HepG2 (cell line): ENCODE results near the gene XRCC1. TPM values are rescaled to one million over a fixed set of nuclear protein-coding genes. Genes with fewer than 3 reads are reported as not detected.

Experiments
- ADNP ChIP-seq: sonication (generic); formaldehyde crosslinking; IDR thresholded peaks from 2 replicates; pipeline ENCODE4 v1.4.0; 2020; ENCODE audit warnings: missing genetic modification reagents
- ARHGAP35 ChIP-seq: sonication (generic); formaldehyde crosslinking; IDR thresholded peaks from 2 replicates; pipeline ENCODE4 v1.9.0; 2022; ENCODE audit warnings: mild to moderate bottlenecking, inconsistent platforms, moderate library complexity, missing genetic modification reagents, borderline replicate concordance
- ATF5 ChIP-seq: sonication (generic); formaldehyde crosslinking; IDR thresholded peaks from 2 replicates; pipeline ENCODE4 v1.4.0; 2020; ENCODE audit warnings: mild to moderate bottlenecking, low read depth, missing genetic modification reagents
- DMAP1 ChIP-seq: IDR thresholded peaks from 2 replicates; pipeline ENCODE4 v1.6.1; 2016
- EED ChIP-seq: sonication (generic); formaldehyde crosslinking; IDR thresholded peaks from 2 replicates; pipeline ENCODE4 v1.5.0; 2020; ENCODE audit warnings: mild to moderate bottlenecking, missing genetic modification reagents
- IRX3 ChIP-seq: sonication (generic); formaldehyde crosslinking; IDR thresholded peaks from 2 replicates; pipeline ENCODE4 v1.8.1; 2023; ENCODE audit warnings: mild to moderate bottlenecking, low read depth, missing genetic modification reagents, borderline replicate concordance
- MXD3 ChIP-seq: IDR thresholded peaks from 2 replicates; pipeline ENCODE4 v1.6.1; 2016; ENCODE audit warnings: mild to moderate bottlenecking, missing biosample characterization, missing genetic modification reagents
- NONO ChIP-seq, 2 experiments: fragments of 450-650 bp in 1 of 2; sonication (generic) in 1 of 2; formaldehyde crosslinking in 1 of 2; IDR thresholded peaks in 1 of 2; conservative IDR thresholded peaks in 1 of 2; 2 replicates each; pipeline versions ENCODE4 v1.6.1 to v1.8.0; 2017 to 2022; ENCODE audit warnings: mild to moderate bottlenecking in 1 of 2, missing genetic modification reagents in 1 of 2, moderate library complexity in 1 of 2
- XRCC5 ChIP-seq: fragments of 200-400 bp; formaldehyde crosslinking; optimal IDR thresholded peaks from 2 replicates; pipeline ENCODE3; 2017; ENCODE audit warnings: mild to moderate bottlenecking, low read length
- ZBTB21 ChIP-seq: sonication (generic); formaldehyde crosslinking; IDR thresholded peaks from 2 replicates; pipeline ENCODE4 v1.4.0; 2020; ENCODE audit warnings: missing genetic modification reagents
- ZBTB3 ChIP-seq: sonication (generic); formaldehyde crosslinking; IDR thresholded peaks from 2 replicates; pipeline ENCODE4 v1.4.0; 2020; ENCODE audit warnings: low read depth, mild to moderate bottlenecking, moderate library complexity, missing genetic modification reagents, borderline replicate concordance
- ZNF580 ChIP-seq: IDR thresholded peaks from 2 replicates; pipeline ENCODE4 v1.6.1; 2016; ENCODE audit warnings: low read depth, borderline replicate concordance
- ZNF839 ChIP-seq: sonication (generic); formaldehyde crosslinking; IDR thresholded peaks from 2 replicates; pipeline ENCODE4 v1.4.0; 2020; ENCODE audit warnings: missing genetic modification reagents, mild to moderate bottlenecking, borderline replicate concordance
- ZNF879 ChIP-seq: sonication (generic); formaldehyde crosslinking; IDR thresholded peaks from 2 replicates; pipeline ENCODE4 v1.8.1; 2023; ENCODE audit warnings: missing genetic modification reagents
- polyA plus RNA-seq, 8 experiments: library from polyadenylated mRNA; depleted of rRNA in 3 of 8; stranded (reverse) in 7 of 8; unstranded in 1 of 8; fragments of >200 nt; fragmentation: Illumina TruSeq in 4 of 8; extraction: Trizol in 4 of 8; gene quantifications; 2 replicates each; pipeline versions ENCODE4 v1.2.1 to v1.2.3, GENCODE V29; 2011 to 2016; ENCODE audit warnings: low read depth in 4 of 8, missing spikeins in 1 of 8, mixed read lengths in 1 of 8; ENCODE audit not compliant: insufficient read depth in 1 of 8
- total RNA-seq, 5 experiments: library from RNA; depleted of rRNA; stranded (reverse); fragments of >200 nt; fragmentation: Illumina TruSeq; extraction: Trizol; gene quantifications; 2 replicates each; pipeline ENCODE4 v1.2.3, GENCODE V29; 2016; ENCODE audit warnings: low read depth in 1 of 5
- TF ChIP-seq, protein P1 (sequence below): sonication (generic); formaldehyde crosslinking; IDR thresholded peaks from 2 replicates; pipeline ENCODE4 v1.4.0; 2020; ENCODE audit warnings: mild to moderate bottlenecking, missing genetic modification reagents
- TF ChIP-seq, protein P2 (sequence below): sonication (generic); formaldehyde crosslinking; IDR thresholded peaks from 2 replicates; pipeline ENCODE4 v1.4.0; 2020; ENCODE audit warnings: missing genetic modification reagents, borderline replicate concordance

Gene XRCC1
- total and polyA plus RNA-seq, 2 of the 13 experiments (the other 11 are each of a cell fraction or from before 2014, with no cell fraction given), result 24.7 to 26.3 TPM

- TF ChIP-seq, protein P1, sequence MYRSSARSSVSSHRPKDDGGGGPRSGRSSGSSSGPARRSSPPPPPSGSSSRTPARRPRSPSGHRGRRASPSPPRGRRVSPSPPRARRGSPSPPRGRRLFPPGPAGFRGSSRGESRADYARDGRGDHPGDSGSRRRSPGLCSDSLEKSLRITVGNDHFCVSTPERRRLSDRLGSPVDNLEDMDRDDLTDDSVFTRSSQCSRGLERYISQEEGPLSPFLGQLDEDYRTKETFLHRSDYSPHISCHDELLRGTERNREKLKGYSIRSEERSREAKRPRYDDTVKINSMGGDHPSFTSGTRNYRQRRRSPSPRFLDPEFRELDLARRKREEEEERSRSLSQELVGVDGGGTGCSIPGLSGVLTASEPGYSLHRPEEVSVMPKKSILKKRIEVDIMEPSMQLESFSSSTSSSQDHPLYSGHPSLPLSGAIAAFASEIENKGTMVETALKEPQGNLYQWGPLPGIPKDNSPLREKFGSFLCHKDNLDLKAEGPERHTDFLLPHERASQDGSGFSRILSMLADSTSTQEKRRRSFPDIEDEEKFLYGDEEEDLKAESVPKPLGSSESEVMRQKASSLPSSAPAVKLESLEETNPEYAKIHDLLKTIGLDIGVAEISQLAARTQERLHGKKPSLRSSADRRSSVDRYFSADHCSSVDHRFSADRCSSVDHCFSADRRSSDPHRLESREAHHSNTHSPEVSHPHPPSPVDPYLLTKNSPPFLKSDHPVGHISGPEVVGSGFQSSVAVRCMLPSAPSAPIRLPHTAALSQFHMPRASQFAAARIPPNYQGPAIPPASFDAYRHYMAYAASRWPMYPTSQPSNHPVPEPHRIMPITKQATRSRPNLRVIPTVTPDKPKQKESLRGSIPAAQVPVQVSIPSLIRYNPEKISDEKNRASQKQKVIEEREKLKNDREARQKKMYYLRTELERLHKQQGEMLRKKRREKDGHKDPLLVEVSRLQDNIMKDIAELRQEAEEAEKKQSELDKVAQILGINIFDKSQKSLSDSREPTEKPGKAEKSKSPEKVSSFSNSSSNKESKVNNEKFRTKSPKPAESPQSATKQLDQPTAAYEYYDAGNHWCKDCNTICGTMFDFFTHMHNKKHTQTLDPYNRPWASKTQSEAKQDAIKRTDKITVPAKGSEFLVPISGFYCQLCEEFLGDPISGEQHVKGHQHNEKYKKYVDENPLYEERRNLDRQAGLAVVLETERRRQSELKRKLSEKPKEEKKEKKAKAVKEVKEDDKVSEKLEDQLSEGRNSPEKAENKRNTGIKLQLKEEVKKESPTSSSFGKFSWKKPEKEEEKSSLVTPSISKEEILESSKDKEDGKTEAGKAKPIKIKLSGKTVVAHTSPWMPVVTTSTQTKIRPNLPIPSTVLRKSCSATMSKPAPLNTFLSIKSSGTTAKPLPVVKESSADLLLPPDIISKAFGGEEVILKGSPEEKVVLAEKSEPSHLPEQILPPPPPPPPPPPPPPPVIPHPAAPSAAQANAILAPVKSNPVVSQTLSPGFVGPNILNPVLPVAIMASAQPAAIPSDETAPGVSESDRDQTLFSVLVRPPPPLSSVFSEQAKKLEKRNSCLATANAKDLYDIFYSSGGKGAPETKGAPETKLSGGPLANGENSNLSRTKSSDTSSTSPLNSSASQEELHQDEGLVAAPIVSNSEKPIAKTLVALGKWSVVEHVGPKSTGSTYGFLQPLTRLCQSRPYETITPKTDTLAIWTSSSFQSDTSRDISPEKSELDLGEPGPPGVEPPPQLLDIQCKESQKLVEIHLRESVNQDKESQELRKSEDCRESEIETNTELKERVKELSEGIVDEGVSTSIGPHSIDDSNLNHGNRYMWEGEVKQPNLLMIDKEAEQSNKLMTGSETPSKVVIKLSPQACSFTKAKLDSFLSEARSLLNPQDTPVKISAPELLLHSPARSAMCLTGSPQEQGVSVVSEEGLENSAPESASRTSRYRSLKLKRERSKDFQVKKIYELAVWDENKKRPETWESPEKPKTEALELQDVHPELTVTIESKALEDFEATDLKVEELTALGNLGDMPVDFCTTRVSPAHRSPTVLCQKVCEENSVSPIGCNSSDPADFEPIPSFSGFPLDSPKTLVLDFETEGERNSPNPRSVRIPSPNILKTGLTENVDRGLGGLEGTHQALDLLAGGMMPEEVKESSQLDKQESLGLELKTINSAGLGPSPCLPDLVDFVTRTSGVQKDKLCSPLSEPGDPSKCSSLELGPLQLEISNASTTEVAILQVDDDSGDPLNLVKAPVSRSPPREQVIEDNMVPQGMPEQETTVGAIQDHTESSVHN (CRISPR knock-in tag), result no peak
- peak; percentile 83; the same call in 1 of the 2 replicates for TF ChIP-seq MXD3 (CRISPR knock-in tag)
- TF ChIP-seq, protein P2, sequence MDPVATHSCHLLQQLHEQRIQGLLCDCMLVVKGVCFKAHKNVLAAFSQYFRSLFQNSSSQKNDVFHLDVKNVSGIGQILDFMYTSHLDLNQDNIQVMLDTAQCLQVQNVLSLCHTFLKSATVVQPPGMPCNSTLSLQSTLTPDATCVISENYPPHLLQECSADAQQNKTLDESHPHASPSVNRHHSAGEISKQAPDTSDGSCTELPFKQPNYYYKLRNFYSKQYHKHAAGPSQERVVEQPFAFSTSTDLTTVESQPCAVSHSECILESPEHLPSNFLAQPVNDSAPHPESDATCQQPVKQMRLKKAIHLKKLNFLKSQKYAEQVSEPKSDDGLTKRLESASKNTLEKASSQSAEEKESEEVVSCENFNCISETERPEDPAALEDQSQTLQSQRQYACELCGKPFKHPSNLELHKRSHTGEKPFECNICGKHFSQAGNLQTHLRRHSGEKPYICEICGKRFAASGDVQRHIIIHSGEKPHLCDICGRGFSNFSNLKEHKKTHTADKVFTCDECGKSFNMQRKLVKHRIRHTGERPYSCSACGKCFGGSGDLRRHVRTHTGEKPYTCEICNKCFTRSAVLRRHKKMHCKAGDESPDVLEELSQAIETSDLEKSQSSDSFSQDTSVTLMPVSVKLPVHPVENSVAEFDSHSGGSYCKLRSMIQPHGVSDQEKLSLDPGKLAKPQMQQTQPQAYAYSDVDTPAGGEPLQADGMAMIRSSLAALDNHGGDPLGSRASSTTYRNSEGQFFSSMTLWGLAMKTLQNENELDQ, result no peak
- no peak for TF ChIP-seq ZBTB21 (CRISPR knock-in tag)
- peak; percentile 88 for TF ChIP-seq EED (CRISPR knock-in tag)
- TF ChIP-seq ARHGAP35 (CRISPR knock-in tag), result peak; percentile 68; the same call in 1 of the 2 replicates
- 0 out of 2 replicates have a peak, but pooled peaks have one; percentile 33 for TF ChIP-seq ATF5 (CRISPR knock-in tag)
- peak; percentile 96 for TF ChIP-seq ZNF839 (CRISPR knock-in tag)
- peak; percentile 65; the same call in 1 of the 2 replicates for TF ChIP-seq DMAP1 (CRISPR knock-in tag)
- TF ChIP-seq ZNF879 (CRISPR knock-in tag), result no peak
- TF ChIP-seq ZNF580 (CRISPR knock-in tag), result 0 out of 2 replicates have a peak, but pooled peaks have one; percentile 19
- no peak for TF ChIP-seq ADNP (CRISPR knock-in tag)
- no peak for TF ChIP-seq NONO (IDR thresholded peaks at IDR 0.05)
- TF ChIP-seq NONO (CRISPR knock-in tag; conservative IDR thresholded peaks at IDR 0.05), result peak; percentile 96
- TF ChIP-seq ZBTB3 (CRISPR knock-in tag), result peak; percentile 92
- peak; percentile 15 for TF ChIP-seq XRCC5
- 0 out of 2 replicates have a peak, but pooled peaks have one; percentile 51 for TF ChIP-seq IRX3 (CRISPR knock-in tag)
Measured at GRCh38 chr19:43619262-43620060, 44.1 kb upstream of the XRCC1 start, which contains the start of gene ZNF428 (continued).
